HS-27A (cell line): ENCODE data around the gene HERPUD1.
"Not testable (repeated sequence)": the region's sequence is repeated elsewhere in the genome, so short reads cannot be mapped to it uniquely, and the experiment has no call there.

Experiments
- DNase-seq: peaks from one replicate; pipeline ENCODE4 v3.0.0-alpha.2; 2012; ENCODE audit warnings: low read depth, missing footprints

HERPUD1 gene

GRCh38 chr16:56911771-56912571, 20.0 kb upstream of the HERPUD1 start:
- DNase-seq: peak; percentile 33

GRCh38 chr16:56912746-56913708, 18.9 kb upstream of the HERPUD1 start:
- no peak for DNase-seq

GRCh38 chr16:56914896-56915295, 17.0 kb upstream of the HERPUD1 start:
- DNase-seq: no peak

GRCh38 chr16:56915336-56916119, 16.4 kb upstream of the HERPUD1 start:
- no peak for DNase-seq

- no peak for DNase-seq
These were observed 15.2 kb upstream of the HERPUD1 start for GRCh38 chr16:56916571-56917403.

GRCh38 chr16:56918467-56919012, 13.4 kb upstream of the HERPUD1 start:
- no peak for DNase-seq

GRCh38 chr16:56919099-56919800, 12.7 kb upstream of the HERPUD1 start:
- DNase-seq: no peak

- no peak for DNase-seq
These were observed 10.4 kb upstream of the HERPUD1 start for GRCh38 chr16:56921571-56921970.

GRCh38 chr16:56923481-56924091, 8.4 kb upstream of the HERPUD1 start:
- DNase-seq: no peak

- no peak for DNase-seq
These were observed 4.5 kb upstream of the HERPUD1 start for GRCh38 chr16:56927471-56927870.

- DNase-seq: no peak
These were observed 2.3 kb upstream of the HERPUD1 start for GRCh38 chr16:56929639-56930038.

- DNase-seq: no peak
These were observed 1.3 kb upstream of the HERPUD1 start for GRCh38 chr16:56930486-56931270.

- DNase-seq: no peak
These were observed 561 bp upstream of the HERPUD1 start for GRCh38 chr16:56931271-56931891.

- peak; percentile 47 for DNase-seq
These were observed 1.0 kb downstream of the HERPUD1 start for GRCh38 chr16:56932721-56933619.

- no peak for DNase-seq
These were observed 2.1 kb downstream of the HERPUD1 start for GRCh38 chr16:56933828-56934598.

- not testable (repeated sequence) for DNase-seq
These were observed 2.7 kb downstream of the HERPUD1 start for GRCh38 chr16:56934599-56935145.
